Stimulated activated CD4-positive, alpha-beta T cell treated with anti-CD3 and anti-CD28 coated beads, Interleukin-4, amount 100 ng/mL, for 24 hours (primary cell): ENCODE results near the gene MRO.
"Not testable (repeated sequence)": the region's sequence is repeated elsewhere in the genome, so short reads cannot be mapped to it uniquely, and the experiment has no call there.

ENCODE experiments used
- DNase-seq: peaks from one replicate; pipeline ENCODE4 v3.0.0-alpha.2; 2020

MRO gene

GRCh38 chr18:50819728-50820378 is at the start of gene MRO:
Gene MRO, minus strand, starts transcription at chr18:50820016. Its CDS starts 10,616 bp downstream, at chr18:50809400.
- peak; percentile 81 for DNase-seq

DNA sequence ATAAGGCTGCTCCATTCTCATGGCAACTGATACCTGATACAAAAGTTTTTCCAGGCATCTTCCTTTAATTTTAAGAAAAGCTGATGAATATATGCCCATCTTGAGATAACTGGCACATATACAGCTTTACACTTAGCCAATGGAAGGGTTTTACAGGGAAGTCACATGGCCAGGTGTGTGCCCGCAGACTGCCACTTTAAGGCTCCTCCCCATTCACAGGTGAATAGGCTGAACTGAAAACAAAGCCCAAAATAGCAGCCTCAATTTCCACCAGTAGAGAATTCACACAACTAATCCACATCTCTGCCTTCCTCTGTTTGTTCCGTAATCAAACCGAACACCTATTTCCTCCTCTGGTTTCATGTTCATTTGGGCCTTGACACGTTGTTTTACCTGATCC is 49.3 kb upstream of the MRO start:
- no peak for DNase-seq

GRCh38 chr18:50866765-50867164 is 46.9 kb upstream of the MRO start:
- no peak for DNase-seq

GRCh38 chr18:50863840-50864375 is 44.1 kb upstream of the MRO start:
- DNase-seq = no peak

GRCh38 chr18:50862401-50862800 is 42.6 kb upstream of the MRO start:
- DNase-seq = no peak

DNA sequence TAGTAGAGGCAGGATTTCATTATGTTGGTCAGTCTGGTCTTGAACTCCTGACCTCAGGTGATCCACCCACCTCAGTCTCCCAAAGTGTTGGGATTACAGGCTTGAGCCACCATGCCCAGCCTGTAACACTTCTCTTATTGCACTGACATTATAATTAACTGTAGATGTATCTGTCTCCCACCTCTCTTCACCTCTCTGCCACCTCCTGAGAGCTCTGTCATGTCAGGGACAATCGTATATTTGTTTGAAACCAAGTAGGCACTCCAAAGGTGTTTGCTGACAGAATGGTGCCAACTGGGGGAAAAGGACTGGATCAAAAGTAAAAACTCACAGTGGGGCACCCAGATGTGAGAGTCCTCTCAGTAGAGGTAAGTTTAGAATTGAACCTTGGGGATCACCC is 41.8 kb upstream of the MRO start:
- no peak for DNase-seq

- no peak for DNase-seq
Observed at GRCh38 chr18:50859793-50860555, 40.2 kb upstream of the MRO start.

DNA sequence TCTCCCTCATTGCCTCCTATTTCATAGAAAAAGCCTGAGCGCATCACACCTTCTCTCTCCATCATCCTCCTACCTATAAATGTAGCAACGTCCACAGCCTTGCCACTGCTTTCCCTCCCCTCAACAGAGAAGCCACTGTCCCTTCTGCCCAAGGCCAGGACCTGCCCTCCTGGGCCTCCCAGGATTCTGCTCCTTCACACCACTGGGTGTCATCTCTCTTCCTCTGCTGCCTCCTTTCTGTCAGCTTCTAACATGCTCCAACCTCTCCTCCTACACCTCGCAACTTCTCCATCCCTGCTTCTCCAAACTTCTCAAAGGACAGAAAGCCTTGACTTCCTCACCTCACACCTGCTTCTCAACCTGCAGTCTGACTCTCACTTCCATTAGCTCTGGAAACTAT is 37.9 kb upstream of the MRO start:
- no peak for DNase-seq

- not testable (repeated sequence) for DNase-seq
Observed at GRCh38 chr18:50857166-50857565, 37.4 kb upstream of the MRO start.

GRCh38 chr18:50855976-50856757 is 36.4 kb upstream of the MRO start:
- no peak for DNase-seq

DNA sequence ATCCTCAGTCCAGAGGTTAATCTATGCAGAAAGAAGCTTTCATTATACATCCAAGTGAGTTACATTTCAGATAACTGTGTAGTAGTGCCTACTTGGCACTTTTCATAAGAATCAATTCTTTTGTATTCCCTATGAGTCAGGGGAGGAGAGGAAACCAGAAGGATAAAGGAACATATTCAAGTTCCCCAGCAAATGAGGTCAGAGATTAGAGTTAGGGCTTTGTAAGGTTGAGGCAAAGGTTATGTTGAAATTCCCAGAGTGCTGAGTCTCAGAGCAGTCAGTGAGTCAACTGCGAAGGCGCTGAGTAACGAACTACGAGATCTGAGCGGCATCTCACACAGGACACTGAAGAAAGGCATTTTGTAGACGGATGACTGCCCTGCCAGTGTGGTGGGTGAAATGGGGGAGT is 34.1 kb upstream of the MRO start:
- no peak for DNase-seq

DNA sequence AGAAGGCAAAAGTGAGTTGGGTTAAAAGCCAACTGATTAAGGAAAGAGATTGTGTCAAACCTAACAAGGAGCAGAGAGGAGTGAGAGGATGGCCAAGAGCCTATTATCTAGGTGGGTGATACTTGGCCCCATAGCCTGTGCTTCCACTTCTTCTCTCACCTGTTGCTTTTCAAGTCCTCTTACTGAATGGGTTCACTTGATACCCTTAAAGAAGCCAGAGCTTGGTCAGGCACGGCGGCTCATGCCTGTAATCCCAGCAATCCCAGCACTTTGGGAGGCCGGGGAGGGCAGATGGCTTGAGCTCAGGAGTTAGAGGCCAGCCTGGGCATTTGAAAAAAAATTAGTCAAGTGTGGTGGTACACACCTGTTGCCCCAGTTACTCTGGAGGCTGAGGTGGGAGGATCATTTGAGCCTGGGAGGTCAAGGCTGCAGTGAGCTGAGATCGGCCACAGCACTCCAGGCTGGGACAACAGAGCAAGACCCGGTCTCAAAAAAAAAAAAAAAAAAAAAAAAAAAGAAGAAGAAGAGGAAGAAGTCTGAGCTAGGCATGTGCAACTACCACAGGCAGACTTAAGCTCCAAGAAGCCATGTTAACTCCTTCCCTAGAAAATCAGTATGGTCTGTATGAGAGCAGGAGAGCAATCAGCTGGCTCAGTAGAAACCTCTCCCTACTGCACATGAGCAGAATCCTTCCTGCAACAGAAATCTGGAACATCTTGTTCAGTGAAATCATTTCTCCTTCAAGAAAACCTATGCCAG is 30.7 kb upstream of the MRO start:
- DNase-seq = no peak

GRCh38 chr18:50849419-50849821 is 29.6 kb upstream of the MRO start:
- no peak for DNase-seq

- DNase-seq = no peak
Observed at GRCh38 chr18:50848991-50849390, 29.2 kb upstream of the MRO start.

DNA sequence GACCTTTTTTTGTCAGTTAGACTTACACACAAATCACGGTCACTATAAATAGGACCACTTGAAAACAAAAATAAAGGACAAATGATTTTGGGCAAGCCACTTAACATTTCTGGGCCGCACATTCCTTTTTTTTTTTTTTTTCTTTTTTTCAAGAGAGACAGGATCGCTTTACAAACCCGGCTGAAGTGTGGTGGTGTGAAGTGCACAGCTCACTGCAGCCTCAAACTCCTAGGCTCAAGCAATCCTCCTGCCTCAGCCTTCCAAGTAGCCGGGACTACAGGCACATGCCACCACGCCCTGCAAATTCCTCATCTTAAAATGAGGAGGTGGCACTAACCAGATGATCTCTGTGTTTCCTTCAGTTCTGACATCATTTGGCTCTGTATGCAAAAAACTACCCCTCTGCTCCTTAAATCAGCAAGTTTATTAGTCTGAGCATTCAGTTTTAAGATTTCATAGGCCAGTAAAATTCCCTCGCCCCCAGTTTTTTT is 28.3 kb upstream of the MRO start:
- no peak for DNase-seq

DNA sequence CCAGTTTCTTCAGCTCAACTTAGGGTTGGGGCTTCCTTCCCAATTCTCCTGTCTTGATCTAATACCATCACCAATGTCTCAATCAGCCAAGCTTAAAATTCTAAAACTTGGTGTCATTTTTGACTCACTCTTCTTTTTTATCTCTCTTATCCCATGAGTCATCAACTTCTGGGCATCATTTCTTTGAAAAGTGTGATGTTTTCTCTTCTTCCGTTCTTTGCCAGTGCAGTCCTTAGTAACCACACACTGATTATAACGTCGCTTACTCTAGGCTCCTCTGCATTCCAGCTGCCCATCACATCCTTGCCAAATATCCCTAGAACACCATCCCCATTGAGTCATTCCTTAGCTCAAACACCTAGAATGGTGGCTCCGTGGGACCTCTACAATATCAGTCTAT is 27.4 kb upstream of the MRO start:
- DNase-seq = no peak

GRCh38 chr18:50844960-50845359 is 25.1 kb upstream of the MRO start:
- DNase-seq = no peak

- DNase-seq = no peak
Observed at GRCh38 chr18:50844554-50844953, 24.7 kb upstream of the MRO start.

DNA sequence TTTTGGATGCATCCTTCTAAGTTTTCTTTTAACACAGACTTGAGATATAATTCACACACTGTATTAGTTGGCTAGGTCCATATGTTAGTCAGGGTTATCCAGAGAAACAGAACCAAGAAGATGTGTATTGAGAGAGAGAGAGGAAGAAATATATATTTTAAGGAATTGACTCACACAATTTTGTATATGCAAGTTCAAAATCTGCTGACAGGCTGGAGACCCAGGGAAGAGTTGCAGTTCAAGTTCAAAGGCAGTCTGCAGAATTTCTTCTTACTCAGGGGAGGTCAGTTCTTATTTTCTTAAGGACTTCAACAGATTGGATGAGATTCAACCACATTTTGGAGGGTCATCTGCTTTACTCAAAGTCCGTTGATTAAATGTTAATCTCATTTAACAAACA is 23.0 kb upstream of the MRO start:
- DNase-seq = no peak

- DNase-seq = no peak
Observed at GRCh38 chr18:50839996-50840395, 20.2 kb upstream of the MRO start.

- no peak for DNase-seq
Observed at GRCh38 chr18:50839341-50839740, 19.5 kb upstream of the MRO start.

DNA sequence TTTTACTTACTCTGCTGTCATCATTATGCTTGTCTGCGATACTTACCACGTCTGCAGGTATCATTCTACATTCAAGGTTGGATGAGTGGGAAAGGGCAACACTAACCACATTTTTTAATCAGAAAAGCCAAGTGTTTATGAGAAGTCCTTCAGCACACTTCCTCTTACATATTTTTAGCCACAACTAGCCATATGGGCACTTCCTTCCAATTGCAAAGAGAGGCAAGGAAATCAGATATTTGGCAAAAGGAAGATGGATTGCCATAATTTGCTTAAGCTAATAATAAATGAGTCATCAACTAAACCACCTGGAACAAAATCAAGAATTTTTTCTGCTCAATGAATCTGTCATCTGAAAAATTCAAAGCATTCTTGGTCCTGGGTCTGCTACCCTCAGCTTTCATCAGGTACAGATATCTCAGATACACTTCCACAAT is 16.7 kb upstream of the MRO start:
- no peak for DNase-seq

GRCh38 chr18:50833496-50833895 is 13.7 kb upstream of the MRO start:
- DNase-seq = not testable (repeated sequence)
